ENCODE measurements around the gene PDE3A. TPM values are rescaled to one million over a fixed set of nuclear protein-coding genes. Genes with fewer than 3 reads are reported as not detected.
"Not testable (repeated sequence)": the region's sequence is repeated elsewhere in the genome, so short reads cannot be mapped to it uniquely, and the experiment has no call there.

PDE3A gene
- total RNA-seq (2014; rRNA removed; shearing (Covaris generic)): 29.0 and 30.5 TPM in 2 replicates
- polyA plus RNA-seq (2015; cell fraction: cytosol; rRNA removed): 11.9 and 15.5 TPM in 2 replicates
- polyA plus RNA-seq (2015; cell fraction: nucleus; rRNA removed): 9.8 and 10.8 TPM in 2 replicates

DNA sequence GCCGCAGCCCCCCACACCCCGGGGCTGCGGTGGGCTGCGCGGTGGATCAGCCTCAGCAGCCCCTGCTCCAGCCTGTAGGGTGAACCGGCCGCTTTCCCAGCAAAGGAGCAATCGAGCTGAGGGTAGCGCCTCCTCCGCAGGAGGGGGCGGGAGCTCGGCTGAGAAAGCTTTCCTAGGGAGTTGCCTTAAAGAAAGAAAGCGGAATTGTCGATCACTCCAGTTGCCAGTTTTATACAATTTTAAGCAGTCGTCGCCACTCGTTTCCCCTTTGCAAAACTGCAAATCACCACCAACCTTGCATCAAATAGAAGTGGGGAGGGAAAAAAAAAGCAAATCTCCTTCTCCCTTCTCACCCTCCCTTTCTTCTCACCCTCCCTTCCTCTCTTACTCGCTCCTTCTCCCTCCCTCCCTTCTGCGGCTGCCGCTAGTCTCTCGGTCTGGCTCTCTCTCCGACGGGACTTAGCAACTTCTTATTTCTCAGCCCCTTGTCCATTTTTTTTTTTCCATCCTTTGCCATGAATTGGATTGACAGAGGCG, at the start of gene PDE3A:
Gene PDE3A (plus strand): TSS at position 424 of the 537 bp plus-strand sequence. CDS start 748 bp downstream, outside the sequence.
- DNase-seq (ENCODE audit: low read depth, low spot score): peak; percentile 85
- in situ Hi-C loops (cut with HindIII; ENCODE audit: low pct_unique_long_range_greater_than_20kb, low sequenced_read_pairs): no loop called here

DNA sequence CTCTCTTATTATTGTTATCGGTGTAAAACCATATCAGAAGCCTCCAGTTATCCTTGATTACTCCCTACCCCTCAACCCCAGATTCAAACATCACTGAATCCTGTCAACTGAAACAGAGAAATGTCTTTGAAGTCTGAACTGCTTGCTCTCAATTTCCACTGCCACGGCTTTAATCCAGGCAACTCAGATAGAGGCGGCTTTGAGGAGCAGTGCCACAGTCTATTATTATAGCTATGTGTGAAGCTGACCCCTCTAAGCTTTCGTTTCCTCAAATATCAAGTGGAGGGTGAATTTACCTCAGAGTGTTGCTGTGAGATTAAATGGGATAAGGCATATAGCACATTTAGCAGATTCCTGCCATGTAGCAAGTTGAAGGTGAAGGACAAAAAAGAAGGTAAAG, 49.0 kb upstream of the PDE3A start:
- in situ Hi-C loops (cut with HindIII; ENCODE audit: low pct_unique_long_range_greater_than_20kb, low sequenced_read_pairs): no loop called here
- DNase-seq (ENCODE audit: low read depth, low spot score): peak; percentile 15

DNA sequence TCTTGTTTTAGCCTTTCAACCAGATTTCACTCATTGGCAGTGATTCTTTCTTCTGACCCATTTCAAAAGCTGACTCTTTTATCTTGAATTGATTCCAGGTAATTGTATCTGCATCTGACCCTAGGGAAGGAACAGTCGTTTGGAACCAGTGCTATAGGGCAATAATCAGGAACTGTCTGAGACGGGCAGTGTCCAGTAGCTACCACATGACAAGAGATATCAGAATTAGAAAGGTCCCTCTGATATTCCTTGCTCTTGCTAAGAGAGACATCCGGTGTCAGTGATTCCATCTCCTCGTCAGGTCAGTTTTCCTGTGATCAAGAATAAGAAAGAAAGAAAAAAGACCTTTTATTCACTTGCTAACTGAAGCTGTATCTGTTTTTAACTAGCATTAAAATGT, 47.8 kb upstream of the PDE3A start:
- in situ Hi-C loops (cut with HindIII; ENCODE audit: low pct_unique_long_range_greater_than_20kb, low sequenced_read_pairs): no loop called here
- DNase-seq (ENCODE audit: low read depth, low spot score): peak; percentile 44

DNA sequence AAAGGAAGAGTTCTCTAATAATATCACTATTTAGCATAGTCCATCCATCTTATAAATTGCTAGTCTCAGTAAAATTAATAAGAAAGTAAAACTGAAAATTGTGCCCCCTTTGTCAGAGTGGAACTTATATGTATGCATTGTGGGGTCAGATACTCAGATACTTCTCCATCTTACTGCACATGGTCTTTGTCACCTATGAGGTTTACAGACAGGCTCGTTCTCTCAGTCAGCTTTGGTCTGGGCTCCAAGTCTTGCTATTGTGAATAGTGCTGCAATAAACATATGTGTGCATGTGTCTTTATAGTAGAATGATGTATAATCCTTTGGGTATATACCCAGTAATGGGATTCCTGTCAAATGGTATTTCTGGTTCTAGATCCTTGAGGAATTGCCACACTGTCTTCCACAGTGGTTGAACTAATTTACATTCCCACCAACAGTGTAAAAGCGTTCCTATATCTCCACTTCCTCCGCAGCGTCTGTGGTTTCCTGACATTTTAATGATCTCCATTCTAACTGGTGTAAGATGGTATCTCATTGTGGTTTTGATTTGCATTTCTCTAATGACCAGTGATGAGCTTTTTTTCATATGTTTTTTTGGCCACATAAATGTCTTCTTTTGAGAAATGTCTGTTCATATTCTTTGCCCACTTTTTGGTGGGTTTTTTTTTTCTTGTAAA, 37.4 kb upstream of the PDE3A start:
- in situ Hi-C loops (cut with HindIII; ENCODE audit: low pct_unique_long_range_greater_than_20kb, low sequenced_read_pairs): not testable (repeated sequence)

DNA sequence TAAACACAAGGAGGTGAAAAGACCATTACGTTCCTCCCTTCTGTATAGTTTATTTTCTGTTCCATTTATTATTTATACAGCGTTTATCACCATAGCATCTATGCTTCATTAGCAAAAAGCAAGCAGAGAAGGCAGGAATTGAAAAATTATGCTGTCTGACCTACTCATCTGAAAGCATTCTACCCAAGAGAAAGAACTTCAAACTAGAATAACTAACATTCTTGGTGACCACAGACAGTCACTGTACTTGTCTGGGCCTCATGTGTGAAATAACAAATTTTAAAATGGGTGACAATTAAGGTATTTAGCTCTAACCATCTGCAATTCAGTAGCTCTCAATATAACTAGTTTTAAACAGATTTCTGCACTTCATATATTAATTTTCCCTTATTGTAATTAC, 29.3 kb upstream of the PDE3A start:
- in situ Hi-C loops (cut with HindIII; ENCODE audit: low pct_unique_long_range_greater_than_20kb, low sequenced_read_pairs): no loop called here
- DNase-seq (ENCODE audit: low read depth, low spot score): no peak

More for the DNA sequence above, 37.4 kb upstream of the PDE3A start:
- DNase-seq (ENCODE audit: low read depth, low spot score): not testable (repeated sequence)

DNA sequence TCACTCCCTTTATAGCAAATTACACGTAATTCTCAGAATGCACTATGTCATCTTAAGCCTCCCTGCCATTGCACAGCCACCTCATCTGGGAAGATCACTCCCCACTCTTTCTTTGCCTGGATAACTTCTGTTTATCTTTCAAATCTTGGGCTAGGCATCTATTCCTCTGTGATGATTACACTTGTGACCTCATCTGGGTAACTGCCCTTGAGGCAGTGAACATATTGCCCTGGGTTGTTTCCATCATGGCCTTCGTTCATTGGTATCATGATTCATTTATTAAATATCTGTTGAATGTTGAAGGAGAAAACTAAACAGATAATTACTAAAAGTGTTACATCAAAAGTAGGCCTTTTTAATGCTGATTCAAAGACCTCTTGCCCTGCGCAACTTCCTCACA, 26.2 kb upstream of the PDE3A start:
- DNase-seq (ENCODE audit: low read depth, low spot score): no peak

DNA sequence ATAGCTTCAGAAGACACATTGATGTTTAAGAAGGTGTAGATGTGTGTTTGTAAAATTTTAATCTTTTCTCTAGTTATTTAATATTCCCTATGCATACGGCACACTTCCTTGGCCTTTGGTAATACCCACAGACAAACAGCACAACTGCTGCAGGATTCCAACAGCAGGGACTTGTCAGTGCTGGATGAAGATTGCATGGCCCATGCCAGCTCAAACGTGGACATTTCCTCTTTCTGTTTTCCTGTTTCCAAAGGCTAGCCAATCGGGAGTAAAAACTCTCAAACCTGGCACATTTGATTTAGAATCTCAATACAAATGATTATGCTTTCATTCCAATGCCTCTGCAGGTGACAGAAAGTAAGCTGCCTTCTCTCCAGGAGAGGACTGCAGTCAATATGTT, 22.5 kb upstream of the PDE3A start:
- in situ Hi-C loops (cut with HindIII; ENCODE audit: low pct_unique_long_range_greater_than_20kb, low sequenced_read_pairs): no loop called here
- no peak for DNase-seq (ENCODE audit: low read depth, low spot score)

More for the DNA sequence above, 26.2 kb upstream of the PDE3A start:
- in situ Hi-C loops (cut with HindIII; ENCODE audit: low pct_unique_long_range_greater_than_20kb, low sequenced_read_pairs): no loop called here

DNA sequence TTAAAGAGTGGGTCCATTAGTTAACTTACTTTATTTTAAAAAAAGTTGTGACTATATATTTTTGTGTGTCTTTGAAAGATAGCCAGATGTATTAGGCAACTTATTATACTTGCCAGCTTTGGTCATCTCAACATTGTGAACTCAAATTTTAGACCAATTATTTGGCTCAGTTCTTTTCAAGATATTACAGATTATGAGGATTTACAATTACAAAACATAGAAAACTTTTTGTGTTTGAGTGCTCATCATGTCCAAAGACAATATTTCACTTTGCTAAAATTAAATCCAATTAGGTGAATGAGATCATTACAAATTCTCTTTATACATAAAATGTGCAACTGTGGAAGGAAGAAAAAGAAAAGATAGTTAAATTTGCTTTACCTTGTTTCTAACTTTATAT, 18.3 kb upstream of the PDE3A start:
- in situ Hi-C loops (cut with HindIII; ENCODE audit: low pct_unique_long_range_greater_than_20kb, low sequenced_read_pairs): no loop called here
- DNase-seq (ENCODE audit: low read depth, low spot score): no peak

DNA sequence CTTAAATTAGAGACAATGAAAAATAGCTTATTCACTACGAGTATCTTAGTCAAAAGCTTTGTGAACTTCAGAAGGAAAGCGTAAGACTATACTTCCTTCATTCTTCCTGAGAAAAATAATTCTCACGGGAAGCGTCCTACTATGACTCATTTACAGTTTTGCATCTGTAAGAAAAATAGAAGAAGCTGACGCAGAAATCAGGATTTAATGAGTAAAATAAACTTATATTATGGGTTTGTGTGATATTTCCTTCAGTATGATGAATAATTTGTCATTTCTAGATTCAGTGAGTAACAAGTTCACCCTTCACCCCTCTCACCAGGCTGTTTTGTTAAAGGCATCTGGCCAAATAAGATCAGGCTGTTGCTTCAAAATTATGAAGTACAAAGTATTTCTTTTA, 17.8 kb upstream of the PDE3A start:
- in situ Hi-C loops (cut with HindIII; ENCODE audit: low pct_unique_long_range_greater_than_20kb, low sequenced_read_pairs): no loop called here
- no peak for DNase-seq (ENCODE audit: low read depth, low spot score)

DNA sequence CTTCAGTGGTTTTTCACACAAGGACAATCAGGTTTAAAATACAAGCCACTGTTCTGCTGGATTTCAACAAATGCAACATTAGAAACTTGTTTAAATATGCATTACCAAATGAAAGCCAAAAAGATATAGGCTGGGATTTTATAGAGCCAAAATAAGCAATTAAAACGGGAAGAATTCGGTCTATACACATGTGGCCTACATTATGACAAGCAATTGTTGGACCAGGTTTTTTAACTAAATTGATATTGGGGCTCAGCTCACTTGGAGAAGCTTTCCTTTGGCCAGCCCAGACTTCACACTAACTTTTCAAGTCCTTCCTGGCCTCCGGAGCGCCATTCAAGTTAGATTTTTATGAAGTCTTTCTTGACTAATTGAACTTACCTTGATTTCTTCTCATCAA, 16.9 kb upstream of the PDE3A start:
- no peak for DNase-seq (ENCODE audit: low read depth, low spot score)
- in situ Hi-C loops (cut with HindIII; ENCODE audit: low pct_unique_long_range_greater_than_20kb, low sequenced_read_pairs): no loop called here

DNA sequence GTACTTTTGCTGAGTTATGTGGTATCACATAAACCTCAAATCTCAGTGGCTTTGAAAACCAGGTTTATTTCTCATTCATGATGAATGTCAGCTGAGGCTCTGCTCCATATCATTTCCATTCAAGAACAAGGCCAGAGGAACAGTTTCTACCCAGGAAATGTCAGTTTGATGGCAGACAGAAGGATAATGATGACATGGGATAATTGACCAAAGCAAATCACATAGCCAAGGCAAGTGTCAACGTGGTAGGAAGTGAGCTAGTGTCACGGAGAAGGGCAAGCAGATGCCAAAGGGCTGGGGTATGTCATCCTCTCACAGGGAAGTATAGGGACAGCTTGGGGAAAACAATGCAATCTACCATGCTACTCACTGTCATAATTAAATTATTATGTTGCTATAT, 12.3 kb upstream of the PDE3A start:
- in situ Hi-C loops (cut with HindIII; ENCODE audit: low pct_unique_long_range_greater_than_20kb, low sequenced_read_pairs): no loop called here
- no peak for DNase-seq (ENCODE audit: low read depth, low spot score)

DNA sequence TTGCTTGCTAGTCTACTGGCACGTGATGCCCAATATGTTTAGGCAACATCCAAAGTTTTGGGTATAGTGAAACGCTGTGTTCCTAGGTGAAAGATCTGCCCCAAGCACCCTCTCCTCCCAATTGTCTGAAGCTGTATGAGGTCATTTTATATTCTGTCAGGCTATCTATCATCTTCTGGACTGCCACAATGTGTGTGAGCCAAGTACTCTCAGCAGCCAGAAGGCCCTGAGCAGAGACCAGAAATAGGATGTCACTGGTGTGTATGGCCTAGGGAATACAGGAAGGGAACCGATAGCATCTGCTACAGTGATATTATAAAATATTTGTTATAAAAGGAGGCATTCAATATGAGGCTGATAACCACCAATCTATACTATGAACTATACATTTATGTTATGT, 7.9 kb upstream of the PDE3A start:
- in situ Hi-C loops (cut with HindIII; ENCODE audit: low pct_unique_long_range_greater_than_20kb, low sequenced_read_pairs): no loop called here
- DNase-seq (ENCODE audit: low read depth, low spot score): no peak

DNA sequence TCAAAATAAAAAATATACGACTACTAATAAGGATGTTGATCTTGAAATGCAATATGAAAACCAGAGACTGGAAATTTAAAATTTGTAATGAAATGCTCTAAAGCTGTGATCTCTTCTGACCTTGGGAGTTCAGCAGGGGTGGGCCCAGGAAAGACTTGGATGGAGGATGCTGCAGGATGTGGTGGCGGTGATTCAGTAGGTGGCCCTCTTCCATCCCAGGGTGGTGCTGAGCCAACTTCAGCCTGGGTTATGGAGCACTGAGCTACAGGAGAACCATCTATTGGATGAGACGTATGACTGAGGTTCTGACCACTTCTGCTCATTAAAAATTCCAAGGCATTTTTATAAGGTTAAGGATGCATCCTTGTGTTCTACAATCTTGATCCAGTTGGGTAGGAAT, 6.9 kb upstream of the PDE3A start:
- DNase-seq (ENCODE audit: low read depth, low spot score): no peak
- in situ Hi-C loops (cut with HindIII; ENCODE audit: low pct_unique_long_range_greater_than_20kb, low sequenced_read_pairs): no loop called here

DNA sequence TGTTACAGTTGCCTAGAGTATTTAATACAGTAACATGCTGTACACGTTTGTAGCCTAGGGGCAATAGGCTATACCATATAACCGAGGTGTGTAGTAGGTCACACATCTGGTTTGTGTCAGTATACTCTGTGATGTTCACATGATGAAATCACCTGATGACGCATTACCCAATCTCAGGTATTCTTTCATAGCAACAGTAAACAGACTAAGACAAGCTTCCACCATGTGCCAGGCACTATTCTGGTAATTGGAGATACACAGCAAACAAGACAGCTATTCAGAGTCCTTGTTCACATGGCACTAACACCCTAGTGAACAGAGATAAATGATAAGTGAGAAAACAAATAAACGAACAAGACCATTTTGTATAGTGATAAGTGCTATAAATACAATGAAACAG, 3.8 kb upstream of the PDE3A start:
- DNase-seq (ENCODE audit: low read depth, low spot score): peak; percentile 37
- in situ Hi-C loops (cut with HindIII; ENCODE audit: low pct_unique_long_range_greater_than_20kb, low sequenced_read_pairs): no loop called here

DNA sequence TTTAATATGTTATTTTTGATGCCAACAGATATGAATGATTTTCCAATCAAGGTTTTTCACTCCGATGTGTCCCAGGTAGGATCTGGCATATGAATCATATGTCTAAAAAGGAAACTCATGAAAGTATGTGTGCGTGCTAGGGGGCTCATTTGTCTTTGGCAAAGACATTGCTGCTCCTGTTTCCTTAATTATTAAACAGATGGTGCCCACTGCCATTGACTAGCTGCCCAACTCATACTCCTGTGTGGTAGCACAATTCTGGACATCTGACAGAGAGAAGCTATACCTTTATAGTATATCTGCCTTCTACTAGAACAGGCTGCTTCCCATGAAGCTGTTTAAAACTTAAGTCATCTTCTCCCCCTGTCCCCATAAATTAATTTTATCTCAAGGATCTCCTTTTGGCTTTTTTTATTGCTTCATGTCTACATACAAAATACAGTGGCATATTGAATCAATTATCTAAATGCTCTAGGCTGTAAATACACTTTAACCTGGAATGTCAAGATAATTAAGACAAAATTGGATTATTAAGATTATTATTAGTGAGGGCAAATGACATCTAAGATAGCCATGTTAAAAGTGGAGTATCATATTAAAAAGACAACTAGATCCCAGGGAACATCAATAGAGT, 1.4 kb upstream of the PDE3A start:
- DNase-seq (ENCODE audit: low read depth, low spot score): no peak
- in situ Hi-C loops (cut with HindIII; ENCODE audit: low pct_unique_long_range_greater_than_20kb, low sequenced_read_pairs): no loop called here

DNA sequence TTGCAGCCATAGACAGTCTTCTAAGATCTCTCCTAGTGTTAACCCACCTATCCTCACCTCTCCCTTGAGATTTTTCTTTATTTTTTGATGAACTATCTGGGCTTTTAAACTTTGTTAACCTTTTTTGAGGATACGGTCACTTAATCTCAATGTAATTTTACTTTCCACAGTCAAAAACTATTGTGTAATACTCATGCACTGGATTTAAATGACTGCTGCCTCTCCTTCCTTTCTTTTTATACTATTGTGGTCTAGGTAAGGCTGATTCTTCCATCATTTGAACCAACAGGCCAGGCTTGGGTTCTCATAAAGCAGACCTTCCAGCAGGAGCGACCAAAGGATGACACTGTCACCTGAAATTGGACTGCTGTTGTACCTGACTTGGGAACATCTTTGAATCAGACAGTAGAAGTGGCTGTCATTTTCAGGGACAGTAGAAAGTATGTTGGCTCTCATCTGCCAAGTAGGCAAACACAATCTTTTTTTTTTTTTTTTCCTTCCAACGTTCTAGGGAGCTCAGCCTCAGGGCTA, 689 bp upstream of the PDE3A start:
- in situ Hi-C loops (cut with HindIII; ENCODE audit: low pct_unique_long_range_greater_than_20kb, low sequenced_read_pairs): no loop called here
- DNase-seq (ENCODE audit: low read depth, low spot score): no peak

DNA sequence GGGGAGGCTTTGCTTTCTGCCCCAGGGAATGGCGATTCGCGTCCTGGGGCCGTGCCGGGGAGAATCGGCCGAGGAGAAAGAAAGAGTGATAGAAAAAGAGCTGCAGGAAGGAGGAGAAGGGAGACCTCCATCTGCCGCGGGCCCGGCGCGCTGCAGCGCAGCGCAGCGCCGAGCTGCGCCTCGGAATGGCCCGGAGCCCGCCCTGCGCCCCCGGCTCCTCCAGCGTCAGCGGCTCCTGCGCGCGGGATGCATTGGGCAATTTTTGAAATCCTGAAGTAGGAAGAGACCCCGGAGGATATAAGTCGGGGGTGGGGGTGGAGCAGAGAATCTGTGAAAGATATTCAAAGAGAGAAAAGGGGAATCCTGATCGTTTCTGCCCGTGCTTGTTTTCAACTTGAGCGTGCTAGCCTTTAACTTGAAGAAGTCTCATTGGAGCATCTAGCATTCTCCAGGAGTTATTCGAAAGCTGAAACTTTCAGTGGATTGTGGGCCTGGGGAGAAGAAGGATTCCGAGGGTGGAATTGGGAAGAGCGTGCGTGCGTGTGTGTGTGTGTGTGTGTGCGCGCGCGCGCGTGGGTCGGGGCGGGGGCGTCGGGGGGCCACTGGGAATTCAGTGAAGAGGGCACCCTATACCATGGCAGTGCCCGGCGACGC, 441 bp downstream of the PDE3A start:
- peak; percentile 54 for DNase-seq (ENCODE audit: low read depth, low spot score)
- in situ Hi-C loops (cut with HindIII; ENCODE audit: low pct_unique_long_range_greater_than_20kb, low sequenced_read_pairs): no loop called here

DNA sequence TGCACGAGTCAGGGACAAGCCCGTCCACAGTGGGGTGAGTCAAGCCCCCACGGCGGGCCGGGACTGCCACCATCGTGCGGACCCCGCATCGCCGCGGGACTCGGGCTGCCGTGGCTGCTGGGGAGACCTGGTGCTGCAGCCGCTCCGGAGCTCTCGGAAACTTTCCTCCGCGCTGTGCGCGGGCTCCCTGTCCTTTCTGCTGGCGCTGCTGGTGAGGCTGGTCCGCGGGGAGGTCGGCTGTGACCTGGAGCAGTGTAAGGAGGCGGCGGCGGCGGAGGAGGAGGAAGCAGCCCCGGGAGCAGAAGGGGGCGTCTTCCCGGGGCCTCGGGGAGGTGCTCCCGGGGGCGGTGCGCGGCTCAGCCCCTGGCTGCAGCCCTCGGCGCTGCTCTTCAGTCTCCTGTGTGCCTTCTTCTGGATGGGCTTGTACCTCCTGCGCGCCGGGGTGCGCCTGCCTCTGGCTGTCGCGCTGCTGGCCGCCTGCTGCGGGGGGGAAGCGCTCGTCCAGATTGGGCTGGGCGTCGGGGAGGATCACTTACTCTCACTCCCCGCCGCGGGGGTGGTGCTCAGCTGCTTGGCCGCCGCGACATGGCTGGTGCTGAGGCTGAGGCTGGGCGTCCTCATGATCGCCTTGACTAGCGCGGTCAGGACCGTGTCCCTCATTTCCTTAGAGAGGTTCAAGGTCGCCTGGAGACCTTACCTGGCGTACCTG, 1.1 kb downstream of the PDE3A start:
- in situ Hi-C loops (cut with HindIII; ENCODE audit: low pct_unique_long_range_greater_than_20kb, low sequenced_read_pairs): no loop called here
- DNase-seq (ENCODE audit: low read depth, low spot score): peak; percentile 75
